ENCODE measurements around the gene MSMO1. TPM values are rescaled to one million over a fixed set of nuclear protein-coding genes. Genes with fewer than 3 reads are reported as not detected.

Gene MSMO1
- total RNA-seq, 1 experiment from 2014 or later = 53.9 TPM

GRCh38 chr4:165324236-165324917, 3.1 kb upstream of the MSMO1 start:
- no TSS peak for BruUV-seq (replicated peaks)
- Histone ChIP-seq H3K9me3 (ENCODE audit: control insufficient read depth, insufficient read depth, low read depth, low read length) (no peaks in the 10 kb centered on the region), H3K36me3 (ENCODE audit: control insufficient read depth, insufficient read depth, low read length) (peaks cover 9% of the 10 kb centered on the region; the same call in 1 of the 2 replicates), H3K27ac (ENCODE audit: low read length) (no peak overlapping the region), H3K27me3 (ENCODE audit: control insufficient read depth, insufficient read depth, low read length) (no peaks in the 10 kb centered on the region), H3K4me3 (ENCODE audit: low read depth in 2 of 2, low read length in 2 of 2) (no peak overlapping the region), H3K4me1 (ENCODE audit: control insufficient read depth, insufficient read depth, low read length) (no peaks in the 10 kb centered on the region; the same call in 1 of the 2 replicates)
- ChIA-PET CTCF (no interaction called here), POLR2A (no interaction called here)
- no peak for DNase-seq (ENCODE audit: low read depth, low spot score)
- ATAC-seq = no peak
- TF ChIP-seq REST (IDR thresholded peaks at IDR 0.05; ENCODE audit: insufficient read depth in 1 of 2, low read depth in 2 of 2, low read length in 1 of 2) = no peak
- TF ChIP-seq TCF7L2 (IDR thresholded peaks at IDR 0.05; ENCODE audit: low read depth, low read length) = no peak
- TF ChIP-seq POLR2AphosphoS5 (IDR thresholded peaks at IDR 0.05; ENCODE audit: low read depth, low read length) = no peak
- no peak for TF ChIP-seq CTCF (IDR thresholded peaks at IDR 0.05)
- TF ChIP-seq SIN3A (IDR thresholded peaks at IDR 0.05; ENCODE audit: borderline replicate concordance, insufficient read depth, low read depth, low read length) = no peak
- in situ Hi-C loops (cut with HindIII; ENCODE audit: low pct_unique_long_range_greater_than_20kb, low sequenced_read_pairs) = no loop called here
- intact Hi-C loops (cut with micrococcal nuclease; ENCODE audit: unreplicated experiment) = loop anchor here (10.0 kb wide), 1 partner anchor 110 kb away; no protein-coding TSS in a partner anchor

- Histone ChIP-seq H3K27me3 (ENCODE audit: control insufficient read depth, insufficient read depth, low read length) (no peaks in the 10 kb centered on the region), H3K4me3 (ENCODE audit: low read depth in 2 of 2, low read length in 2 of 2) (no peak overlapping the region), H3K9me3 (ENCODE audit: control insufficient read depth, insufficient read depth, low read depth, low read length) (no peaks in the 10 kb centered on the region), H3K36me3 (ENCODE audit: control insufficient read depth, insufficient read depth, low read length) (peaks cover 9% of the 10 kb centered on the region; the same call in 1 of the 2 replicates), H3K4me1 (ENCODE audit: control insufficient read depth, insufficient read depth, low read length) (no peaks in the 10 kb centered on the region; the same call in 1 of the 2 replicates), H3K27ac (ENCODE audit: low read length) (no peak overlapping the region)
- in situ Hi-C loops (cut with HindIII; ENCODE audit: low pct_unique_long_range_greater_than_20kb, low sequenced_read_pairs) = no loop called here
- ATAC-seq (no peak), DNase-seq (ENCODE audit: low read depth, low spot score) (no peak)
- no TSS peak for BruUV-seq (replicated peaks)
- ChIA-PET CTCF (no interaction called here), POLR2A (no interaction called here)
- intact Hi-C loops (cut with micrococcal nuclease; ENCODE audit: unreplicated experiment) = loop anchor here (10.0 kb wide), 1 partner anchor 110 kb away; no protein-coding TSS in a partner anchor
- TF ChIP-seq TCF7L2 (IDR thresholded peaks at IDR 0.05; ENCODE audit: low read depth, low read length) (no peak), REST (IDR thresholded peaks at IDR 0.05; ENCODE audit: insufficient read depth in 1 of 2, low read depth in 2 of 2, low read length in 1 of 2) (no peak), CTCF (IDR thresholded peaks at IDR 0.05) (no peak)
Measured at GRCh38 chr4:165324918-165325304, 2.6 kb upstream of the MSMO1 start.
